Colonic mucosa (tissue), 4 donors: ENCODE measurements around the gene CAMSAP3. TPM values are rescaled to one million over a fixed set of nuclear protein-coding genes. Genes with fewer than 3 reads are reported as not detected.

Experiments used
- DNase-seq: peaks from one replicate; pipeline ENCODE4 v3.0.0-alpha.2; 2020
- H3K27ac ChIP-seq: fragments of 200-600 bp; one replicate; pipeline ENCODE4 v1.8.0; 2021
- H3K27me3 ChIP-seq: fragments of 200-600 bp; one replicate; pipeline ENCODE4 v1.8.0; 2021
- H3K36me3 ChIP-seq: fragments of 200-600 bp; one replicate; pipeline ENCODE4 v1.8.0; 2021
- H3K4me1 ChIP-seq: fragments of 200-600 bp; one replicate; pipeline ENCODE4 v1.8.0; 2021; ENCODE audit warnings: mild to moderate bottlenecking
- H3K4me3 ChIP-seq: fragments of 200-600 bp; one replicate; pipeline ENCODE4 v1.8.0; 2021
- H3K9ac ChIP-seq, 2 donors: one replicate each; pipeline ENCODE4 v1.7.0; 2013; ENCODE audit warnings: control low read depth in 2 of 2, low read depth in 2 of 2, low read length in 2 of 2
- H3K9me3 ChIP-seq: fragments of 200-600 bp; one replicate; pipeline ENCODE4 v1.8.0; 2021
- CTCF ChIP-seq: fragments of 200-600 bp; IDR thresholded peaks from one replicate; pipeline ENCODE4 v1.8.0; 2022; ENCODE audit warnings: antibody characterized with exemption, mild to moderate bottlenecking
- intact Hi-C: fragments of 100-400 bp; cut with DNase I; formaldehyde crosslinking; loops from one replicate; pipeline ENCODE4 v1.14.1; 2022
- total RNA-seq, 2 donors: library from RNA; stranded (reverse); fragmentation: NEBNext Ultra II Directional in 1 of 2; extraction: Animal tissue kit (Norgen Biotek cat#: 25700) in 1 of 2; gene quantifications; one replicate each; pipeline ENCODE4 v1.2.1, GENCODE V29; 2021
- donor health status: healthy.
- donor health status: DM: no; HTN: no; CAD: no.
- donor health status: DM: no; HTN: no; CAD: no.

The CAMSAP3 gene
- total RNA-seq, 2 donors from 2014 or later: 41.1 to 55.4 TPM

GRCh38 chr19:7578127-7578526 is 17.5 kb upstream of the CAMSAP3 start:
- TF ChIP-seq CTCF: no peak
- Histone ChIP-seq H3K4me1 (no peaks in the 10 kb centered on the region), H3K27ac (no peak overlapping the region), H3K4me3 (no peak overlapping the region), H3K9ac (no peak overlapping the region), H3K36me3 (no peaks in the 10 kb centered on the region), H3K9me3 (no peaks in the 10 kb centered on the region), H3K27me3 (no peaks in the 10 kb centered on the region)
- no peak for DNase-seq
- intact Hi-C loops: no loop called here

GRCh38 chr19:7579182-7579581 is 16.5 kb upstream of the CAMSAP3 start:
- Histone ChIP-seq H3K4me3 (no peak overlapping the region), H3K27me3 (no peaks in the 10 kb centered on the region), H3K4me1 (no peaks in the 10 kb centered on the region), H3K36me3 (no peaks in the 10 kb centered on the region), H3K9me3 (no peaks in the 10 kb centered on the region), H3K9ac (no peak overlapping the region), H3K27ac (no peak overlapping the region)
- TF ChIP-seq CTCF: no peak
- no peak for DNase-seq
- intact Hi-C loops: no loop called here

- Histone ChIP-seq H3K4me3 (no peak overlapping the region), H3K4me1 (no peaks in the 10 kb centered on the region), H3K36me3 (no peaks in the 10 kb centered on the region), H3K27ac (no peak overlapping the region), H3K27me3 (no peaks in the 10 kb centered on the region), H3K9ac (no peak overlapping the region), H3K9me3 (no peaks in the 10 kb centered on the region)
- no peak for TF ChIP-seq CTCF
- no peak for DNase-seq
- intact Hi-C loops: no loop called here
These were observed 13.2 kb upstream of the CAMSAP3 start for GRCh38 chr19:7582446-7582845.

GRCh38 chr19:7589822-7590221 is 5.8 kb upstream of the CAMSAP3 start:
- H3K9me3 ChIP-seq: no peaks in the 10 kb centered on the region
- TF ChIP-seq CTCF: no peak
- no peaks in the 10 kb centered on the region for H3K36me3 ChIP-seq
- H3K4me3 ChIP-seq: no peak overlapping the region
- no peak overlapping the region for H3K27ac ChIP-seq
- intact Hi-C loops: no loop called here
- H3K27me3 ChIP-seq: no peaks in the 10 kb centered on the region
- H3K9ac ChIP-seq: no peak overlapping the region
- no peaks in the 10 kb centered on the region for H3K4me1 ChIP-seq
- DNase-seq: no peak

- TF ChIP-seq CTCF: no peak
- no peaks in the 10 kb centered on the region for H3K27me3 ChIP-seq
- no peaks in the 10 kb centered on the region for H3K4me1 ChIP-seq
- H3K27ac ChIP-seq: no peak overlapping the region
- H3K9ac ChIP-seq: no peak overlapping the region
- H3K4me3 ChIP-seq: no peak overlapping the region
- H3K9me3 ChIP-seq: no peaks in the 10 kb centered on the region
- intact Hi-C loops: no loop called here
- no peaks in the 10 kb centered on the region for H3K36me3 ChIP-seq
- peak; percentile 40 for DNase-seq
These were observed 5.4 kb upstream of the CAMSAP3 start for GRCh38 chr19:7590256-7590655.
